NCI-H510A (cell line): ENCODE measurements around the gene AKAP9.
"Not testable (repeated sequence)": the region's sequence is repeated elsewhere in the genome, so short reads cannot be mapped to it uniquely, and the experiment has no call there.

Experiments used
- DNase-seq: peaks from one replicate; lab custom pipeline; 2025; lab: John Stamatoyannopoulos, UW

Gene AKAP9

GRCh38 chr7:92134271-92135051 lies 193.8 kb downstream of the AKAP9 start, which contains the start of gene CYP51A1:
Gene CYP51A1, minus strand, starts transcription at chr7:92134477. Its CDS starts 113 bp downstream, at chr7:92134364.
- peak; percentile 70 for DNase-seq

GRCh38 chr7:92135052-92135889 lies 194.6 kb downstream of the AKAP9 start:
- DNase-seq: no peak

DNA sequence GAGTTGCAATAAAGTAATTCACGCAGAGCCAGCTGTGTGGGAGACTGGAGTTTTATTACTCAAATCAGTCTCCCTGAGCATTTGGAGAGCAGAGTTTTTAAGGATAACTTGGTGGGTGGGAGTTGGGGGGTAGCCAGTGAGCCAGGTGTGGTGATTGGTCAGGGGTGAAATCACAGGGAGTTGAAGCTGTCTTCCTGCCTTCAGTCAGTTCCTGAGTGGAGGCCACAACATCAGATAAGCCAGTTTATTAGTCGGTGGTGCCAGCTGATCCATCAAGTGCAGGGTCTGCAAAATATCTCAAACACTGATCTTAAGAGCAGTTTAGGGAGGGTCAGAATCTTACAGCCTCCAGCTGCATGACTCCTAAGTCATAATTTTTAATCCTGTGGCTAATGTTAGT lies 196.9 kb downstream of the AKAP9 start:
- no peak for DNase-seq

DNA sequence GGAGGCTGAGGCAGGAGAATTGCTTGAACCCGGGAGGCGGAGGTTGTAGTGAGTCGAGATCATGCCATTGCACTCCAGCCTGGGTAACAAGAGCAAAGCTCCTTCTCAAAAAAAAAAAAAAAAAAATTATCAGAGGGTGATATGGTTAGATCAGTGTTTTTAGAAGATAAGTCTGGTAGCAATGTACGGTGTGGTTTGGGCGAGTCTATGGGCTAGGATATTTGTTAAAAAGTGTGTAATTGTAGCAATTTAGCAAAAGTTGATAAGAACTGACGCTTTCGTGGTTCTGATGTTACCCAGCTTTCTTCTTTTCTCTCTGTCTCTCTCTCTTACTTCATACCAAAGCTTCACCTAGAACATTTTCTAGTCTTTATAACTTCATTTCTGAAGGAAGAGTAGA lies 200.5 kb downstream of the AKAP9 start:
- DNase-seq: no peak

GRCh38 chr7:92142791-92143190 lies 202.1 kb downstream of the AKAP9 start:
- not testable (repeated sequence) for DNase-seq

DNA sequence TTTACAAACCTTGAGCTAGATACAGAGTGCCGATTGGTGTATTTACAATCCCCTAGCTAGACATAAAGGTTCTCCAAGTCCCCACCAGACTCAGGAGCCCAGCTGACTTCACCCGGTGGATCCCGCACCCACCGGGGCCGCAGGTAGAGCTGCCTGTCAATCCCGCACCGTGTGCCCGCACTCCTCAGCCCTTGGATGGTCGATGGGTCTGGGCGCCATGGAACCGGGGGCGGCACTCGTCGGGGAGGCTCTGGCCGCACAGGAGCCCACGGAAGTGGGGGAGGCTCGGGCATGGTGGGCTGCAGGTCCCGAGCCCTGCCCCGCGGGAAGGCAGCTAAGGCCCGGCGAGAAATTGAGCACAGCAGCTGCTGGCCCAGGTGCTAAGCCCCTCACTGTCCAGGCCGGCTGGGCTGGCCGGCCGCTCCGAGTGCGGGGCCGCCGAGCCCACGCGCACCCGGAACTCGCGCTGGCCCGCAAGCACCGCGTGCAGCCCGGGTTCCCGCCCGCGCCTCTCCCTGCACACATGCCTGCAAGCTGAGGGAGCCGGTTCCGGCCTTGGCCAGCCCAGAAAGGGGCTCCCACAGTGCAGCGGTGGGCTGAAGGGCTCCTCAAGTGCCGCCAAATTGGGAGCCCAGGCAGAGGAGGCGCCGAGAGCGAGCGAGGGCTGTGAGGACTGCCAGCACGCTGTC lies 202.7 kb downstream of the AKAP9 start:
- DNase-seq: not testable (repeated sequence)

GRCh38 chr7:92149736-92150239 lies 209.1 kb downstream of the AKAP9 start:
- DNase-seq: no peak

GRCh38 chr7:92150450-92151017 lies 209.9 kb downstream of the AKAP9 start:
- no peak for DNase-seq

GRCh38 chr7:92155108-92155739 lies 214.6 kb downstream of the AKAP9 start:
- no peak for DNase-seq

- DNase-seq: no peak
Measured at GRCh38 chr7:92156990-92157389, 216.3 kb downstream of the AKAP9 start.

DNA sequence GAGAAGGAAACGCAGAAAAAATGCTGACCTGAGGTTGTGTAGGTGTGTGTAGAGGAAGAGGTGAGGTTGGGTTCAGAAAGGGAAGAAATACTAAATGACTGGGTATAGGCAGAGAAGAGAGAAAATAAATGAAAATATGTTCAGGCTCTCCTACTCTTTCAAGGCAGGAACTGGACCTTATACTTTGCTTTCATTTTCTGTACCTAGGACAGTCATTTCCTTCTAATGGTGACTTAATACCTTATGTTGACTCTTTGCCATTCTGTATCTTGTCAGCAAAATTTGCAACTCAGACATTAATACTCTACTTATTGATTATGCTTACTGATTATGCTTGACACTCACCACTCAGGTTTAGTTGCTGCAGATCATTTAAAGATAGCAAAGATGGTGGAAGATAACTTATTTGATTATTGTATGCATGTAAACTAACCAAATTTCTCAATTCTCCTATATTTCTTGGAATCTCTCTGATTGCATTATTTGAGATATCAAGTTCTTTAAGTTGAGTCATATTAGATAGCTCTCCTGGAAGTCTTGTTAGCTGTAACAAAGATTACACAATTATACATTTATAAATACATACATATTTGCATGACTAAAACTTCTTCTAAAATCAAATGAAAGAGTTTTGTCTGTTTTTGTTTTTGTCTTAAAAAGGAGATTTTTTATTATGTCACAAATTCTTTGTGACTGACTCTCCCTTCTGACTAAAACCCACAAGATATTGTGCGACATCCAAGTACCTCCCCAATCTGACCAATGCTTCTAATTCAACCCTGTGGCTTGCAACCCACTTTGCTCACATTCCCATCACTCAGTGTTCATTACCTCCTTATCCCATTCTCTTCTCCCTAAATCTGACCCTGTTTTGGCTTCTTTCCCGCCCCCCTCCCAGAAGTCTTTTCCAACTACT lies 218.3 kb downstream of the AKAP9 start:
- DNase-seq: no peak
